ENCODE measurements around the gene NBAS.

NBAS gene

GRCh38 chr2:15158100-15158499 lies 403.0 kb downstream of the NBAS start:
- TF ChIP-seq EZH2 (IDR thresholded peaks at IDR 0.05) (no peak), POLR2AphosphoS5 (IDR thresholded peaks at IDR 0.05; ENCODE audit: borderline replicate concordance, low read depth, low read length) (no peak), FOXP2 (optimal IDR thresholded peaks at IDR 0.05; ENCODE audit: control extremely low read depth, extremely low read length, insufficient read depth) (no peak)
- no peak overlapping the region for H3K4me3 ChIP-seq
- no peak for DNase-seq (ENCODE audit: low read depth, low spot score)
- no peak overlapping the region for H3K9ac ChIP-seq (ENCODE audit: insufficient read length)
- H3K9me3 ChIP-seq (ENCODE audit: low read depth, low read length): no peaks in the 10 kb centered on the region
- H3K36me3 ChIP-seq (ENCODE audit: insufficient read depth, low read length): no peaks in the 10 kb centered on the region
- no peak overlapping the region for H3K27ac ChIP-seq

- no peak for TF ChIP-seq EZH2 (IDR thresholded peaks at IDR 0.05)
- H3K4me3 ChIP-seq: no peak overlapping the region
- no peaks in the 10 kb centered on the region for H3K36me3 ChIP-seq (ENCODE audit: insufficient read depth, low read length)
- H3K9ac ChIP-seq (ENCODE audit: insufficient read length): no peak overlapping the region
- DNase-seq (ENCODE audit: low read depth, low spot score): no peak
- no peak overlapping the region for H3K27ac ChIP-seq
- no peaks in the 10 kb centered on the region for H3K9me3 ChIP-seq (ENCODE audit: low read depth, low read length)
Observed at GRCh38 chr2:15155959-15156574, 405.1 kb downstream of the NBAS start.

- Histone ChIP-seq H3K27ac (no peak overlapping the region), H3K9ac (ENCODE audit: insufficient read length) (no peak overlapping the region), H3K36me3 (ENCODE audit: insufficient read depth, low read length) (no peaks in the 10 kb centered on the region), H3K4me3 (no peak overlapping the region), H3K9me3 (ENCODE audit: low read depth, low read length) (no peaks in the 10 kb centered on the region)
- DNase-seq (ENCODE audit: low read depth, low spot score): no peak
- TF ChIP-seq EZH2 (IDR thresholded peaks at IDR 0.05): no peak
- no peak for TF ChIP-seq POLR2AphosphoS5 (IDR thresholded peaks at IDR 0.05; ENCODE audit: borderline replicate concordance, low read depth, low read length)
- TF ChIP-seq FOXP2 (optimal IDR thresholded peaks at IDR 0.05; ENCODE audit: control extremely low read depth, extremely low read length, insufficient read depth): no peak
Observed at GRCh38 chr2:15154297-15154696, 406.8 kb downstream of the NBAS start.

- TF ChIP-seq EZH2 (IDR thresholded peaks at IDR 0.05) (no peak), FOXP2 (optimal IDR thresholded peaks at IDR 0.05; ENCODE audit: control extremely low read depth, extremely low read length, insufficient read depth) (no peak), POLR2AphosphoS5 (IDR thresholded peaks at IDR 0.05; ENCODE audit: borderline replicate concordance, low read depth, low read length) (no peak)
- H3K9ac ChIP-seq (ENCODE audit: insufficient read length): no peak overlapping the region
- no peak for DNase-seq (ENCODE audit: low read depth, low spot score)
- H3K9me3 ChIP-seq (ENCODE audit: low read depth, low read length): no peaks in the 10 kb centered on the region
- no peaks in the 10 kb centered on the region for H3K36me3 ChIP-seq (ENCODE audit: insufficient read depth, low read length)
- no peak overlapping the region for H3K4me3 ChIP-seq
- H3K27ac ChIP-seq: no peak overlapping the region
Observed at GRCh38 chr2:15152382-15152781, 408.8 kb downstream of the NBAS start.

GRCh38 chr2:15149063-15149462 lies 412.1 kb downstream of the NBAS start:
- H3K36me3 ChIP-seq (ENCODE audit: insufficient read depth, low read length): no peaks in the 10 kb centered on the region
- TF ChIP-seq FOXP2 (optimal IDR thresholded peaks at IDR 0.05; ENCODE audit: control extremely low read depth, extremely low read length, insufficient read depth) (no peak), EZH2 (IDR thresholded peaks at IDR 0.05) (no peak), POLR2AphosphoS5 (IDR thresholded peaks at IDR 0.05; ENCODE audit: borderline replicate concordance, low read depth, low read length) (no peak)
- H3K27ac ChIP-seq: no peak overlapping the region
- DNase-seq (ENCODE audit: low read depth, low spot score): no peak
- no peak overlapping the region for H3K9ac ChIP-seq (ENCODE audit: insufficient read length)
- no peaks in the 10 kb centered on the region for H3K9me3 ChIP-seq (ENCODE audit: low read depth, low read length)
- H3K4me3 ChIP-seq: no peak overlapping the region

GRCh38 chr2:15147591-15147990 lies 413.5 kb downstream of the NBAS start:
- H3K36me3 ChIP-seq (ENCODE audit: insufficient read depth, low read length): no peaks in the 10 kb centered on the region
- no peak overlapping the region for H3K27ac ChIP-seq
- no peaks in the 10 kb centered on the region for H3K9me3 ChIP-seq (ENCODE audit: low read depth, low read length)
- TF ChIP-seq EZH2 (IDR thresholded peaks at IDR 0.05) (no peak), POLR2AphosphoS5 (IDR thresholded peaks at IDR 0.05; ENCODE audit: borderline replicate concordance, low read depth, low read length) (no peak), FOXP2 (optimal IDR thresholded peaks at IDR 0.05; ENCODE audit: control extremely low read depth, extremely low read length, insufficient read depth) (no peak)
- H3K9ac ChIP-seq (ENCODE audit: insufficient read length): no peak overlapping the region
- DNase-seq (ENCODE audit: low read depth, low spot score): no peak
- H3K4me3 ChIP-seq: no peak overlapping the region

- DNase-seq (ENCODE audit: low read depth, low spot score): no peak
- no peaks in the 10 kb centered on the region for H3K36me3 ChIP-seq (ENCODE audit: insufficient read depth, low read length)
- no peak overlapping the region for H3K4me3 ChIP-seq
- no peak for TF ChIP-seq POLR2AphosphoS5 (IDR thresholded peaks at IDR 0.05; ENCODE audit: borderline replicate concordance, low read depth, low read length)
- no peak for TF ChIP-seq EZH2 (IDR thresholded peaks at IDR 0.05)
- H3K27ac ChIP-seq: no peak overlapping the region
- H3K9me3 ChIP-seq (ENCODE audit: low read depth, low read length): no peaks in the 10 kb centered on the region
- no peak overlapping the region for H3K9ac ChIP-seq (ENCODE audit: insufficient read length)
Observed at GRCh38 chr2:15146960-15147359, 414.2 kb downstream of the NBAS start.

GRCh38 chr2:15145919-15146318 lies 415.2 kb downstream of the NBAS start:
- Histone ChIP-seq H3K9ac (ENCODE audit: insufficient read length) (no peak overlapping the region), H3K9me3 (ENCODE audit: low read depth, low read length) (no peaks in the 10 kb centered on the region), H3K4me3 (no peak overlapping the region), H3K27ac (no peak overlapping the region), H3K36me3 (ENCODE audit: insufficient read depth, low read length) (no peaks in the 10 kb centered on the region)
- no peak for DNase-seq (ENCODE audit: low read depth, low spot score)
- TF ChIP-seq POLR2AphosphoS5 (IDR thresholded peaks at IDR 0.05; ENCODE audit: borderline replicate concordance, low read depth, low read length) (no peak), FOXP2 (optimal IDR thresholded peaks at IDR 0.05; ENCODE audit: control extremely low read depth, extremely low read length, insufficient read depth) (no peak), EZH2 (IDR thresholded peaks at IDR 0.05) (no peak)

- TF ChIP-seq POLR2AphosphoS5 (IDR thresholded peaks at IDR 0.05; ENCODE audit: borderline replicate concordance, low read depth, low read length) (no peak), EZH2 (IDR thresholded peaks at IDR 0.05) (no peak), FOXP2 (optimal IDR thresholded peaks at IDR 0.05; ENCODE audit: control extremely low read depth, extremely low read length, insufficient read depth) (no peak)
- no peak for DNase-seq (ENCODE audit: low read depth, low spot score)
- no peak overlapping the region for H3K9ac ChIP-seq (ENCODE audit: insufficient read length)
Observed at GRCh38 chr2:15145046-15145817, 415.9 kb downstream of the NBAS start.

More at GRCh38 chr2:15145046-15145817, 415.9 kb downstream of the NBAS start:
- H3K27ac ChIP-seq: no peak overlapping the region
- no peaks in the 10 kb centered on the region for H3K36me3 ChIP-seq (ENCODE audit: insufficient read depth, low read length)
- no peak overlapping the region for H3K4me3 ChIP-seq
- no peaks in the 10 kb centered on the region for H3K9me3 ChIP-seq (ENCODE audit: low read depth, low read length)

Data from SK-N-MC (cell line).